Upper lobe of left lung (tissue), 4 donors: ENCODE measurements around the gene PILRB.

Experiments
- EP300 ChIP-seq, 4 donors: sonication (generic); formaldehyde crosslinking; IDR thresholded peaks; one replicate each; pipeline ENCODE4 v1.5.1; 2017; ENCODE audit warnings: antibody characterized with exemption in 4 of 4, control low read depth in 2 of 4
- POLR2A ChIP-seq, 4 donors: fragments of 450-650 bp; IDR thresholded peaks; one replicate each; pipeline ENCODE4 v1.5.1; 2016 to 2017; ENCODE audit warnings: antibody characterized with exemption in 4 of 4, mild to moderate bottlenecking in 2 of 4
- POLR2AphosphoS5 ChIP-seq, 2 donors: sonication (generic); formaldehyde crosslinking; IDR thresholded peaks; one replicate each; pipeline ENCODE4 v1.5.1; 2017; ENCODE audit warnings: antibody characterized with exemption in 2 of 2
- TF ChIP-seq, protein P1 (sequence below), 6 experiments: fragments of 450-650 bp in 4 of 6; fragments of 200-600 bp in 2 of 6; sonication (generic) in 2 of 6; IDR thresholded peaks; one replicate each; pipeline ENCODE4 v1.5.1; 2016 to 2019; ENCODE audit warnings: antibody characterized with exemption in 6 of 6

DNA sequence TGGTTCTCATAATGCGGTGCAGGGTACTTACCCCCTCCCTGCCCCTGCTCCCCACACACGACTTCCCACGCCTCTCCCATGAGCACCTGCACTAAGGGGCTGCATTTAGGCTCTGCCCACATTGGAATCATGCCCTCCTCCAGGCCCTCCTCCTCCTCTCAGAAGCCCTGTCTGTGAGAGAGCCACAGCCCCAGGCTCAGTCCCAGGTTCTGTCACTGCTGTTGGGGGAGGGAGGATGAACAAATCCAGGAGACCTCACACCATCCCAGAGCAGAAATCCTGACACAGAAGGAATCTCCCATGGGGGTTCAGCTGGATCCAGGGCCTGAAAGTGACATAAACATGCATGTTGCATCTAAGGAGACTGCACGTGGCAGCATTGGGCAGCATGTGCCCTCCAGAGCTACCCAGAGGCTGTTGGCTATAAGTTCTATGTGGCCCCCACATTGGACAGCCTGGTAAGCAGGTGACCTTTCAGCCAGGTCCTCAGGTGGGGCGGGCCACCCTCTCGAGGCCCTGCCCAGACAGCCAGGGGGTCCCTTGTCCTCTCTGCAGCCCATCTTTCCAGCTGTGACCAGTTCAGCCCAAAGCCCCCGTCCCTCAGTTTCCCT lies 13.7 kb downstream of the PILRB start:
- TF ChIP-seq, protein P1, sequence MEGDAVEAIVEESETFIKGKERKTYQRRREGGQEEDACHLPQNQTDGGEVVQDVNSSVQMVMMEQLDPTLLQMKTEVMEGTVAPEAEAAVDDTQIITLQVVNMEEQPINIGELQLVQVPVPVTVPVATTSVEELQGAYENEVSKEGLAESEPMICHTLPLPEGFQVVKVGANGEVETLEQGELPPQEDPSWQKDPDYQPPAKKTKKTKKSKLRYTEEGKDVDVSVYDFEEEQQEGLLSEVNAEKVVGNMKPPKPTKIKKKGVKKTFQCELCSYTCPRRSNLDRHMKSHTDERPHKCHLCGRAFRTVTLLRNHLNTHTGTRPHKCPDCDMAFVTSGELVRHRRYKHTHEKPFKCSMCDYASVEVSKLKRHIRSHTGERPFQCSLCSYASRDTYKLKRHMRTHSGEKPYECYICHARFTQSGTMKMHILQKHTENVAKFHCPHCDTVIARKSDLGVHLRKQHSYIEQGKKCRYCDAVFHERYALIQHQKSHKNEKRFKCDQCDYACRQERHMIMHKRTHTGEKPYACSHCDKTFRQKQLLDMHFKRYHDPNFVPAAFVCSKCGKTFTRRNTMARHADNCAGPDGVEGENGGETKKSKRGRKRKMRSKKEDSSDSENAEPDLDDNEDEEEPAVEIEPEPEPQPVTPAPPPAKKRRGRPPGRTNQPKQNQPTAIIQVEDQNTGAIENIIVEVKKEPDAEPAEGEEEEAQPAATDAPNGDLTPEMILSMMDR (IDR thresholded peaks at IDR 0.05) = no peak
- TF ChIP-seq POLR2A (IDR thresholded peaks at IDR 0.05) = no peak
- TF ChIP-seq POLR2AphosphoS5 (IDR thresholded peaks at IDR 0.05) = no peak
- no peak for TF ChIP-seq EP300 (IDR thresholded peaks at IDR 0.05)
